PC-3 (cell line): Measurements from ENCODE around the gene FBXL7. TPM values are rescaled to one million over a fixed set of nuclear protein-coding genes. Genes with fewer than 3 reads are reported as not detected.

Experiments
- ATAC-seq: fragments of 200-7000 bp; cut with Tn5 transposase; 2 replicates; pipeline ENCODE4 v1.9.1; 2020; ENCODE audit warnings: mild to moderate bottlenecking, moderate library complexity
- BruUV-seq: library from RNA; stranded (reverse); fragments of 400-500 nt; replicated peaks from 2 replicates; lab custom pipeline; 2021; lab: Mats Ljungman, UMichigan
- CTCF ChIA-PET: fragments of 300-600 bp; sonication (Branson Sonifier 250); formaldehyde crosslinking; loops from one replicate; lab custom pipeline; 2022; ENCODE audit warnings: antibody characterized with exemption; lab: Charles Lee
- POLR2A ChIA-PET: fragments of 300-600 bp; sonication (Branson Sonifier 250); formaldehyde crosslinking; loops from one replicate; lab custom pipeline; 2022; ENCODE audit warnings: antibody characterized with exemption; ENCODE audit not compliant: unreplicated experiment; lab: Charles Lee
- DNase-seq: peaks from one replicate; pipeline ENCODE4 v3.0.0-alpha.2; 2015
- H2AFZ ChIP-seq: fragments of 300-600 bp; sonication (generic); 2 replicates; pipeline ENCODE4 v1.6.0; 2016; ENCODE audit warnings: antibody characterized with exemption, low read length
- H3F3A ChIP-seq: fragments of 300-600 bp; sonication (generic); one replicate; pipeline ENCODE4 v1.6.0; 2017; ENCODE audit warnings: antibody characterized with exemption, low read length, control low read depth, mild to moderate bottlenecking; ENCODE audit not compliant: unreplicated experiment
- H3K27ac ChIP-seq: fragments of 300-600 bp; sonication (generic); 2 replicates; pipeline ENCODE4 v1.5.1; 2016; ENCODE audit warnings: mild to moderate bottlenecking, low read length
- H3K27me3 ChIP-seq: fragments of 300-600 bp; sonication (generic); 2 replicates; pipeline ENCODE4 v1.6.1; 2016; ENCODE audit warnings: low read length, mixed read lengths
- H3K36me3 ChIP-seq: fragments of 300-600 bp; sonication (generic); 2 replicates; pipeline ENCODE4 v1.6.1; 2016; ENCODE audit warnings: low read depth, mixed run types, low read length, mixed read lengths
- H3K4me1 ChIP-seq: fragments of 300-600 bp; sonication (generic); 2 replicates; pipeline ENCODE4 v1.5.1; 2016; ENCODE audit warnings: low read length; ENCODE audit not compliant: insufficient read depth
- H3K4me2 ChIP-seq: fragments of 300-600 bp; sonication (generic); 2 replicates; pipeline ENCODE4 v1.6.0; 2016; ENCODE audit warnings: low read length
- H3K4me3 ChIP-seq: fragments of 300-600 bp; sonication (generic); 2 replicates; pipeline ENCODE4 v1.5.1; 2016; ENCODE audit warnings: mild to moderate bottlenecking, low read length, mixed read lengths
- H3K79me2 ChIP-seq: fragments of 300-600 bp; sonication (generic); 2 replicates; pipeline ENCODE4 v1.6.1; 2017; ENCODE audit warnings: low read length, mixed read lengths
- H3K9ac ChIP-seq: fragments of 300-600 bp; sonication (generic); 2 replicates; pipeline ENCODE4 v1.6.0; 2016; ENCODE audit warnings: mild to moderate bottlenecking, low read length
- H3K9me2 ChIP-seq: fragments of 300-600 bp; sonication (generic); replicated peaks from 2 replicates; pipeline ENCODE4 v1.6.1; 2016; ENCODE audit warnings: mixed run types, low read length, mixed read lengths
- H3K9me3 ChIP-seq: fragments of 300-600 bp; sonication (generic); 2 replicates; pipeline ENCODE4 v1.6.1; 2016; ENCODE audit warnings: low read length, mixed read lengths
- H4K20me1 ChIP-seq: fragments of 300-600 bp; sonication (generic); 2 replicates; pipeline ENCODE4 v1.6.1; 2016; ENCODE audit warnings: low read length, mixed read lengths
- EZH2 ChIP-seq: fragments of 300-600 bp; sonication (generic); IDR thresholded peaks from one replicate; pipeline ENCODE4 v1.6.1; 2017; ENCODE audit warnings: antibody characterized with exemption, mild to moderate bottlenecking, low read length; ENCODE audit not compliant: unreplicated experiment
- EZH2phosphoT487 ChIP-seq: fragments of 300-600 bp; sonication (generic); IDR thresholded peaks from 2 replicates; pipeline ENCODE4 v1.6.1; 2018; ENCODE audit warnings: mild to moderate bottlenecking, antibody characterized with exemption, low read length, borderline replicate concordance
- intact Hi-C: fragments of 100-400 bp; cut with micrococcal nuclease; formaldehyde crosslinking; loops from 2 replicates; pipeline ENCODE4 v1.9.0; 2023
- total RNA-seq: library from RNA; depleted of rRNA; stranded (reverse); fragments of >200 nt; gene quantifications from 2 replicates; pipeline ENCODE4 v1.2.3, GENCODE V29; 2014
- TF ChIP-seq, protein P1 (sequence below): fragments of 300-600 bp; sonication (generic); conservative IDR thresholded peaks from 2 replicates; pipeline ENCODE4 v1.5.1; 2017; ENCODE audit warnings: antibody characterized with exemption, low read depth, mild to moderate bottlenecking, low read length

Gene FBXL7
- total RNA-seq, 1 experiment from 2014 or later: 0.18 TPM

DNA sequence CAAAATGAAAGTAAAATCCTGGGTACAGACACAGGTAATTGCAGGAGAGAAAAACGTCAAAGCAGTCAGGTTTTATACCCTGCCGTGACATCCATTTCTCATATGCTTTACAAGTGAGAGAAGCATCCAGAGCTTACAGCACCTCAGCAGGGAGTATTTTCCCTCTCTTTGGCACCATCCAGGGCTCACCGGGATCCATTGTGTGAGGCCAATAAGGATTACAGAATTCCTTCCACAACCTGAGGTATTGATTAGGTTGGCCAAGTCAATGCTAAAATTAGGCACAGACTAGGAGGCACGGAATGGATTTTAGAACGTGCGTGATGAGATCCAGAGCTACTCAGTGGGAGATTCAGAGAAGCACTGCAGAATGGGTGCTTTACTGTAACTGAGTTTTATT is 296.6 kb downstream of the FBXL7 start:
- Histone ChIP-seq H3K27me3 (no peaks in the 10 kb centered on the region), H3K4me1 (no peaks in the 10 kb centered on the region), H4K20me1 (no peaks in the 10 kb centered on the region), H3K9me2 (no peaks in the 10 kb centered on the region), H2AFZ (no peak overlapping the region), H3F3A (no peaks in the 10 kb centered on the region), H3K36me3 (no peaks in the 10 kb centered on the region), H3K4me2 (no peak overlapping the region), H3K9ac (no peak overlapping the region), H3K79me2 (no peaks in the 10 kb centered on the region), H3K27ac (no peak overlapping the region), H3K9me3 (peaks cover 6% of the 10 kb centered on the region; the same call in 1 of the 2 replicates), H3K4me3 (no peak overlapping the region)
- BruUV-seq: no TSS peak
- ATAC-seq (no peak), DNase-seq (no peak)
- ChIA-PET CTCF (no interaction called here), POLR2A (no interaction called here)
- intact Hi-C loops: loop anchor here (10.0 kb wide), 1 partner anchor 198 kb away; no protein-coding TSS in a partner anchor
- TF ChIP-seq EZH2 (no peak), EZH2phosphoT487 (no peak)
- TF ChIP-seq, protein P1, sequence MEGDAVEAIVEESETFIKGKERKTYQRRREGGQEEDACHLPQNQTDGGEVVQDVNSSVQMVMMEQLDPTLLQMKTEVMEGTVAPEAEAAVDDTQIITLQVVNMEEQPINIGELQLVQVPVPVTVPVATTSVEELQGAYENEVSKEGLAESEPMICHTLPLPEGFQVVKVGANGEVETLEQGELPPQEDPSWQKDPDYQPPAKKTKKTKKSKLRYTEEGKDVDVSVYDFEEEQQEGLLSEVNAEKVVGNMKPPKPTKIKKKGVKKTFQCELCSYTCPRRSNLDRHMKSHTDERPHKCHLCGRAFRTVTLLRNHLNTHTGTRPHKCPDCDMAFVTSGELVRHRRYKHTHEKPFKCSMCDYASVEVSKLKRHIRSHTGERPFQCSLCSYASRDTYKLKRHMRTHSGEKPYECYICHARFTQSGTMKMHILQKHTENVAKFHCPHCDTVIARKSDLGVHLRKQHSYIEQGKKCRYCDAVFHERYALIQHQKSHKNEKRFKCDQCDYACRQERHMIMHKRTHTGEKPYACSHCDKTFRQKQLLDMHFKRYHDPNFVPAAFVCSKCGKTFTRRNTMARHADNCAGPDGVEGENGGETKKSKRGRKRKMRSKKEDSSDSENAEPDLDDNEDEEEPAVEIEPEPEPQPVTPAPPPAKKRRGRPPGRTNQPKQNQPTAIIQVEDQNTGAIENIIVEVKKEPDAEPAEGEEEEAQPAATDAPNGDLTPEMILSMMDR: no peak

DNA sequence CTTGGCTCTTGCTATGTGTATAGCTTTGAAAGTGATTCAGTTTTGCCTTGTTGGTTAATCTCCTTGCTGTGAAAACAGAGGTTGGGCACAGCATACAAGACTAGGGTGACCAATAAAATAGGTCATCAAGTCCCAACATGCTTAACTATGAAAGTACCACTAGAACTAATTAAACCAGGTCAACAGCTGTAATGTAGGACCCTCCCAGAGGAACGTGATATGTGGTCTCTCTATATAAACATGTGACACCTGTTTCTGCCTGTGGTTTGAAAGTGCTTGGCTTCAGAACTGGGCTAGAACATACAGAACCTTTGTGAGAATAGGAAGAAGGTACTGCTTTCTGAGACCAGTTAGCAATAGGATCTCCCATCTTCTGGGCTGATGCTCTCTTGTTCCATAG is 297.1 kb downstream of the FBXL7 start:
- no peak overlapping the region for H3K9ac ChIP-seq
- DNase-seq (no peak), ATAC-seq (no peak)
- H3K36me3 ChIP-seq: no peaks in the 10 kb centered on the region
- peaks cover 6% of the 10 kb centered on the region; the same call in 1 of the 2 replicates for H3K9me3 ChIP-seq
- BruUV-seq: no TSS peak
- no peaks in the 10 kb centered on the region for H3K27me3 ChIP-seq
- intact Hi-C loops: loop anchor here (10.0 kb wide), 1 partner anchor 198 kb away; no protein-coding TSS in a partner anchor
- H3F3A ChIP-seq: no peaks in the 10 kb centered on the region
- no peaks in the 10 kb centered on the region for H4K20me1 ChIP-seq
- H3K4me3 ChIP-seq: no peak overlapping the region
- no peak overlapping the region for H3K27ac ChIP-seq
- no peaks in the 10 kb centered on the region for H3K4me1 ChIP-seq
- no peak overlapping the region for H3K4me2 ChIP-seq
- ChIA-PET POLR2A (no interaction called here), CTCF (no interaction called here)
- no peak overlapping the region for H2AFZ ChIP-seq
- no peaks in the 10 kb centered on the region for H3K79me2 ChIP-seq
- H3K9me2 ChIP-seq: no peaks in the 10 kb centered on the region
- no peak for TF ChIP-seq EZH2
- TF ChIP-seq, protein P1: no peak
- TF ChIP-seq EZH2phosphoT487: no peak

DNA sequence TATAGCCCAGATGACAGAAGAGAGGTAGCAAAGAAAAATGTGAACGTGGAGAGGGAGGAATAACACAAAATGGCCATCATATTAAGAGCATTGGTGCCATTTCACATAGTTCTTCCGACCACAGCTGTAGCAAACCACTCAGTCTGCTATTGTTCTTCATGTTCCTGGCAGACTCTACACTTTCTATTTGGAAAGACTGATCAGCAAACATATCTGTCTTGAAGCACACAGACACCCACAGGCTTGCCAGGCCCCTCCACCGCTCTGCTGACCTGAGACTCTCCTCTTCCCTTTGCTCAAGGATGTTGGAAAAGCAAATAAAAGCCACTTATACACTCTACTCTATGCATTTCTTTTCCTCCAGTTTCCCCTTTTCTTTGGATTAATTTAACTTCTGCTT is 298.0 kb downstream of the FBXL7 start:
- H3K4me1 ChIP-seq: no peaks in the 10 kb centered on the region
- ChIA-PET CTCF (no interaction called here), POLR2A (no interaction called here)
- peaks cover 6% of the 10 kb centered on the region; the same call in 1 of the 2 replicates for H3K9me3 ChIP-seq
- no peaks in the 10 kb centered on the region for H3K79me2 ChIP-seq
- TF ChIP-seq, protein P1: no peak
- no peak for TF ChIP-seq EZH2phosphoT487
- TF ChIP-seq EZH2: no peak
- H3K27me3 ChIP-seq: no peaks in the 10 kb centered on the region
- no peaks in the 10 kb centered on the region for H3K36me3 ChIP-seq
- no peaks in the 10 kb centered on the region for H4K20me1 ChIP-seq
- no peak overlapping the region for H3K27ac ChIP-seq
- H3K9ac ChIP-seq: no peak overlapping the region
- DNase-seq: no peak
- no peaks in the 10 kb centered on the region for H3F3A ChIP-seq
- no TSS peak for BruUV-seq
- no peak for ATAC-seq
- intact Hi-C loops: loop anchor here (10.0 kb wide), 1 partner anchor 197 kb away; no protein-coding TSS in a partner anchor
- no peaks in the 10 kb centered on the region for H3K9me2 ChIP-seq
- H3K4me2 ChIP-seq: no peak overlapping the region
- no peak overlapping the region for H3K4me3 ChIP-seq
- no peak overlapping the region for H2AFZ ChIP-seq
